ENCODE results near the gene GAS2. TPM values are rescaled to one million over a fixed set of nuclear protein-coding genes. Genes with fewer than 3 reads are reported as not detected.

The GAS2 gene
- polyA plus RNA-seq, 1 experiment, result 0.52 TPM

DNA sequence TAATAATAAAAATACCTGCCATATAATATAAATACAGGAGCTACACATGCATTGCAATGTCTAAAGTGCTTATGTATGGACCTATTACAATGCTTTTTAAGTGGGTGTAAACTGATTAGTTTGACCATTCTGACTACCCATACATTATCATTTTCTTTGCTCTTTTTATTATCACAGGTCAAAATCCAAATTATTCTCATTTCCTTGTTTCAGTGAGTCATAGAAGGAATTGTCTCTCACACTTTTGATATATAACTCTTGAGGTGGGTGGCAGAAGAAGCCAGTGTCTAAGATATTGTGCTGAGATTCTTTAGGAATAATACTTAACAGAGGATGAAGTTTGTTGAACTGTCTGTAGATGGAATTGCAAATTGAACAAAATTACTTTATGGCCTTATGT, 35.6 kb downstream of the GAS2 start:
- CTCF ChIA-PET, result no interaction called here
- TF ChIP-seq, protein P1, sequence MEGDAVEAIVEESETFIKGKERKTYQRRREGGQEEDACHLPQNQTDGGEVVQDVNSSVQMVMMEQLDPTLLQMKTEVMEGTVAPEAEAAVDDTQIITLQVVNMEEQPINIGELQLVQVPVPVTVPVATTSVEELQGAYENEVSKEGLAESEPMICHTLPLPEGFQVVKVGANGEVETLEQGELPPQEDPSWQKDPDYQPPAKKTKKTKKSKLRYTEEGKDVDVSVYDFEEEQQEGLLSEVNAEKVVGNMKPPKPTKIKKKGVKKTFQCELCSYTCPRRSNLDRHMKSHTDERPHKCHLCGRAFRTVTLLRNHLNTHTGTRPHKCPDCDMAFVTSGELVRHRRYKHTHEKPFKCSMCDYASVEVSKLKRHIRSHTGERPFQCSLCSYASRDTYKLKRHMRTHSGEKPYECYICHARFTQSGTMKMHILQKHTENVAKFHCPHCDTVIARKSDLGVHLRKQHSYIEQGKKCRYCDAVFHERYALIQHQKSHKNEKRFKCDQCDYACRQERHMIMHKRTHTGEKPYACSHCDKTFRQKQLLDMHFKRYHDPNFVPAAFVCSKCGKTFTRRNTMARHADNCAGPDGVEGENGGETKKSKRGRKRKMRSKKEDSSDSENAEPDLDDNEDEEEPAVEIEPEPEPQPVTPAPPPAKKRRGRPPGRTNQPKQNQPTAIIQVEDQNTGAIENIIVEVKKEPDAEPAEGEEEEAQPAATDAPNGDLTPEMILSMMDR (IDR thresholded peaks at IDR 0.05; ENCODE audit: insufficient read depth, low read depth, low read length), result no peak
- Histone ChIP-seq H3K4me3 (ENCODE audit: low read depth, low read length) (no peak overlapping the region), H3K27me3 (ENCODE audit: control insufficient read depth, insufficient read depth, low read length) (no peaks in the 10 kb centered on the region), H3K36me3 (ENCODE audit: control insufficient read depth, insufficient read depth, low read length) (no peaks in the 10 kb centered on the region)
- DNase-seq (ENCODE audit: low read depth), result no peak
- POLR2A ChIA-PET, result no interaction called here

DNA sequence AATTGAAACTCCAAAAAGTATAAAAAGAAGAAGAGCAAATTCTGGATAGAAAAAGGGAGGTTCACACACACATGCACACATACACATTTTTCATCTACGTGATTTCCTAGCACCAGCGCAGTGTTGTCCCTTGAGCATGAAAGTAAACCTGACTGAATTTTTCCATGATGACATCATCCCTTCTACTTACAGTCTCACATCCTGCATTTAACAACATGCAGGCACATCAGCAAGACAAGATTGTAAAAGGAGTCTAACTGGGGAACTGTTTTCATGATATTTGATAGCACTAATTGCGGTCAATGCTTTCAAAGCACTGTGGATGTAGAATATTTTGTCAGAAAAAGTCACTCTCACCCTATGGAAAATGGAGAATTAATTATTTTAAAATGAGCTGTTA, 36.6 kb downstream of the GAS2 start:
- H3K27me3 ChIP-seq (ENCODE audit: control insufficient read depth, insufficient read depth, low read length), result no peaks in the 10 kb centered on the region
- no peaks in the 10 kb centered on the region for H3K36me3 ChIP-seq (ENCODE audit: control insufficient read depth, insufficient read depth, low read length)
- H3K4me3 ChIP-seq (ENCODE audit: low read depth, low read length), result no peak overlapping the region
- ChIA-PET CTCF (no interaction called here), POLR2A (no interaction called here)
- no peak for DNase-seq (ENCODE audit: low read depth)
- TF ChIP-seq, protein P1 (IDR thresholded peaks at IDR 0.05; ENCODE audit: insufficient read depth, low read depth, low read length), result no peak

DNA sequence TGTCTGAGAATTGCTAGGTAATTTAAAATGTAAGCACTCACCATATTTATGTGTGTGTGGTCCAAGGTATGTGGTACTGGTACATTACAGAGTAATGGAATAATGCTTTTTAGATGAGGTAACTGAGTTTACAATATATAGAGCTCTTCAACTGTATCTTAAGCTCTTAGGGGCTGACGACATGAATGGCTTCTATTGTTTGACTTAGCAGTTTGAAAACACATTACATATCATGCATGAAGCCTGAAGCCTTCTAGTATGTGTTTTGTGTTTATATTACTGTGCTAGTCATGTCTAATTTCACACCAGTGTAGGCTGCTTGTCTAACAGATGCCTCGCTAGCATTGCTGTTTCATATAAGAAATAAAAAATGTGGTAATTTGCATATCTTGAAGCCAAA, 37.2 kb downstream of the GAS2 start:
- TF ChIP-seq, protein P1 (IDR thresholded peaks at IDR 0.05; ENCODE audit: insufficient read depth, low read depth, low read length), result no peak
- no peaks in the 10 kb centered on the region for H3K27me3 ChIP-seq (ENCODE audit: control insufficient read depth, insufficient read depth, low read length)
- DNase-seq (ENCODE audit: low read depth), result no peak
- no peaks in the 10 kb centered on the region for H3K36me3 ChIP-seq (ENCODE audit: control insufficient read depth, insufficient read depth, low read length)
- no peak overlapping the region for H3K4me3 ChIP-seq (ENCODE audit: low read depth, low read length)
- POLR2A ChIA-PET, result no interaction called here
- CTCF ChIA-PET, result no interaction called here

DNA sequence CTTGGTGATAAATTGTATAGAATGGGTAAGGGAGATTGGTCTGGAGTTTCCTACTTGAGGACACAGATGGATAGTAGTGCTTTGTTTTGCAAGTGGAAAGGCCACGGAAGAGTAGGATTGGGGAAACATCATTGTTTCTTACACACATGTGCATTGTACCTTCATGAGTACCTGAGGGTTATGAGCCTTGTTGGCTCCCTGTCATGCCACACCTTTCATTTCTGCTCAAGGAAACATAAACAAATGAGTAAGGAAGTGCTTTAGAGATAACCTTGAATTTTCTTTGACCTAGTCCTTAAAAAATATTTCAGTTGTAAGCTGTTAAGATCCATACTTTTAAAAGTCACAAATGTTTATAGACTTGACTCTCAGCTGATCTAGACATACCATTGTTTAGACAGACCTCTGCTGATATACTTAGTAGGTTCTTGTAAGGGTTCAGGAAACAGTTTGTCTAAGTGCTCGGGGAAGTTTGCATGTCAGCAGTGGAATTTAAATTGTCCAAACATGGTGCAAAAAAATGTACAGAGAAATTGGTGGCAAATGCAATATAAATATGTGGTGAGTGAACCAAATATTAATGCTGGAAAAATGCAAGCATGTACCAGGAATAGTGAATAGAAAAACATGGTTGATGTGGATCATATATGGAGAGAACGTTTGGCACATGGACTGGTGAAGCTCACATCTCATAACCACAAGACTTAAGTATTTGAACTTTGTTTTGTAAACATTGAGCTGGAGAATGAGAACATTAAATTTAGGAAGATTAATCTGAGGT, 40.9 kb downstream of the GAS2 start:
- TF ChIP-seq, protein P1 (IDR thresholded peaks at IDR 0.05; ENCODE audit: insufficient read depth, low read depth, low read length), result no peak

DNA sequence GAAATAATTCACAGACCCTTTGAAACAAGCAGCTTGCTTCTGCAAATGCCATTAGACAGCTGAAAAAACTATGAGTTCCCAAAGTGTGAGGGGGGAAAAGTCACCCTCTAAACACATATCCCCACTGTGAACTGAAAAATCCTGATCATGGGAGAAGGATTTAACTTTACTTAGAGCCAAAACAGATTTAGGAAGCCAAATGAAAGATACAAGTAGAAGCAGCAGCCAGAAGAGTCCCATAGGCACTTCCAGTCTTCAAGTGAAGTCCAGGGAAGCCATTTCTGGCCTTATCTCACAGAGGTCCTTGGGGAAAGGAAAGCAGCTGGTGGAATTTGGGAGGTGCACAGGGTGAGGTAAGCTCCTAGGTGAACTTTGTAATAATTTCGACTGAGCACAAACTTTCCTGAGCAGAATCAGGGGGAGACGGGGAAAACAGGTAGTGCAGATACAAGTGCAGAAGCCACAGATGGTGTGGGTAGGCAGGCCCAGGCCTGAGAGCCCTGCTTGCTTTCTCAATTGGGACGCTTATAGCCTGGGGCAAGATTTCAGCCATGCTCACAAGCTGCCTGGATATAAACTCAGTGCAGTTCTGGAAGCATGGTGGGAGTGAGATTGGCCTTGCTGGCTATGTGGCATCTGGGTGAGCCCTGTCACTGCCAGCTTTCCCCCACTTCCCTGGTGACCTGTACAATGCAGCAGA, 44.8 kb downstream of the GAS2 start:
- ChIA-PET CTCF (no interaction called here), POLR2A (no interaction called here)
- TF ChIP-seq, protein P1 (IDR thresholded peaks at IDR 0.05; ENCODE audit: insufficient read depth, low read depth, low read length), result no peak
- no peaks in the 10 kb centered on the region for H3K27me3 ChIP-seq (ENCODE audit: control insufficient read depth, insufficient read depth, low read length)
- H3K4me3 ChIP-seq (ENCODE audit: low read depth, low read length), result no peak overlapping the region
- DNase-seq (ENCODE audit: low read depth), result no peak
- no peaks in the 10 kb centered on the region for H3K36me3 ChIP-seq (ENCODE audit: control insufficient read depth, insufficient read depth, low read length)

More for the DNA sequence above, 40.9 kb downstream of the GAS2 start:
- Histone ChIP-seq H3K27me3 (ENCODE audit: control insufficient read depth, insufficient read depth, low read length) (no peaks in the 10 kb centered on the region), H3K4me3 (ENCODE audit: low read depth, low read length) (no peak overlapping the region), H3K36me3 (ENCODE audit: control insufficient read depth, insufficient read depth, low read length) (no peaks in the 10 kb centered on the region)
- CTCF ChIA-PET, result no interaction called here
- POLR2A ChIA-PET, result no interaction called here
- DNase-seq (ENCODE audit: low read depth), result no peak
